OCI-LY3 (cell line): ENCODE results near the gene CABLES1.

Experiments
- H2AFZ ChIP-seq: fragments of 200-600, 300-600 bp; shearing (Covaris generic); 2 replicates; pipeline ENCODE4 v1.6.0; 2014; ENCODE audit warnings: antibody characterized with exemption, low read depth, low read length
- H3K27ac ChIP-seq: fragments of 200-600, 300-600 bp; sonication (generic); 2 replicates; pipeline ENCODE4 v1.5.1; 2014; ENCODE audit warnings: mild to moderate bottlenecking, low read length, moderate library complexity, mixed read lengths
- H3K27me3 ChIP-seq: fragments of 200-600, 300-600 bp; sonication (generic); 2 replicates; pipeline ENCODE4 v1.6.1; 2014; ENCODE audit warnings: low read depth, low read length, mixed read lengths
- H3K36me3 ChIP-seq: fragments of 200-600, 300-600 bp; sonication (generic); replicated peaks from 2 replicates; pipeline ENCODE3; 2014; ENCODE audit warnings: low read depth, low read length, mixed read lengths
- H3K4me1 ChIP-seq: fragments of 300-600, 200-600 bp; sonication (generic); 2 replicates; pipeline ENCODE4 v1.6.1; 2014; ENCODE audit warnings: low read length, mixed read lengths
- H3K4me2 ChIP-seq: fragments of 200-600, 300-600 bp; sonication (generic); 2 replicates; pipeline ENCODE4 v1.6.1; 2014; ENCODE audit warnings: low read length, mixed read lengths
- H3K4me3 ChIP-seq: fragments of 300-600, 200-600 bp; sonication (generic); 2 replicates; pipeline ENCODE4 v1.5.1; 2014; ENCODE audit warnings: antibody characterized with exemption, mild to moderate bottlenecking, low read length, moderate library complexity
- H3K79me2 ChIP-seq: fragments of 300-600, 200-600 bp; shearing (Covaris generic); 2 replicates; pipeline ENCODE4 v1.6.1; 2014; ENCODE audit warnings: mild to moderate bottlenecking, low read length, mixed read lengths
- H3K9ac ChIP-seq: fragments of 300-600, 200-600 bp; shearing (Covaris generic); 2 replicates; pipeline ENCODE4 v1.6.0; 2014; ENCODE audit warnings: mild to moderate bottlenecking, low read length, moderate library complexity
- H3K9me3 ChIP-seq: fragments of 200-600, 300-600 bp; shearing (Covaris generic); 2 replicates; pipeline ENCODE4 v1.6.1; 2014; ENCODE audit warnings: low read length, mixed read lengths; ENCODE audit not compliant: insufficient read depth
- H4K20me1 ChIP-seq: fragments of 200-600, 300-600 bp; sonication (generic); 2 replicates; pipeline ENCODE4 v1.6.1; 2016; ENCODE audit warnings: low read length, mixed read lengths; ENCODE audit not compliant: insufficient read depth
- CTCF ChIP-seq: fragments of 200-600, 300-600 bp; sonication (generic); IDR thresholded peaks from 2 replicates; pipeline ENCODE4 v1.5.1; 2014; ENCODE audit warnings: antibody characterized with exemption, low read length, low read depth
- EZH2phosphoT487 ChIP-seq: fragments of 200-600 bp; shearing (Covaris generic); IDR thresholded peaks from 2 replicates; pipeline ENCODE4 v1.6.1; 2018; ENCODE audit warnings: antibody characterized with exemption, mixed run types, low read depth

Gene CABLES1

GRCh38 chr18:23274638-23275482 lies 139.6 kb downstream of the CABLES1 start:
- no peak overlapping the region for H3K27ac ChIP-seq
- H3K4me1 ChIP-seq, result peaks cover 34% of the 10 kb centered on the region
- H3K9me3 ChIP-seq, result peaks cover 33% of the 10 kb centered on the region
- TF ChIP-seq CTCF (no peak), EZH2phosphoT487 (no peak)
- peaks cover 28% of the 10 kb centered on the region for H3K36me3 ChIP-seq
- no peak overlapping the region for H3K4me2 ChIP-seq
- H3K27me3 ChIP-seq, result no peaks in the 10 kb centered on the region
- H3K79me2 ChIP-seq, result no peaks in the 10 kb centered on the region
- H3K9ac ChIP-seq, result no peak overlapping the region
- no peaks in the 10 kb centered on the region for H4K20me1 ChIP-seq
- no peak overlapping the region for H2AFZ ChIP-seq
- no peak overlapping the region for H3K4me3 ChIP-seq

- no peak for TF ChIP-seq CTCF
- TF ChIP-seq EZH2phosphoT487, result no peak
- Histone ChIP-seq H4K20me1 (no peaks in the 10 kb centered on the region), H3K27ac (no peak overlapping the region), H3K9me3 (peaks cover 21% of the 10 kb centered on the region), H3K27me3 (no peaks in the 10 kb centered on the region), H3K4me1 (peaks cover 22% of the 10 kb centered on the region), H2AFZ (no peak overlapping the region), H3K4me3 (no peak overlapping the region), H3K4me2 (no peak overlapping the region), H3K79me2 (no peaks in the 10 kb centered on the region), H3K36me3 (peaks cover 17% of the 10 kb centered on the region), H3K9ac (no peak overlapping the region)
Observed at GRCh38 chr18:23276451-23276850, 141.2 kb downstream of the CABLES1 start.

DNA sequence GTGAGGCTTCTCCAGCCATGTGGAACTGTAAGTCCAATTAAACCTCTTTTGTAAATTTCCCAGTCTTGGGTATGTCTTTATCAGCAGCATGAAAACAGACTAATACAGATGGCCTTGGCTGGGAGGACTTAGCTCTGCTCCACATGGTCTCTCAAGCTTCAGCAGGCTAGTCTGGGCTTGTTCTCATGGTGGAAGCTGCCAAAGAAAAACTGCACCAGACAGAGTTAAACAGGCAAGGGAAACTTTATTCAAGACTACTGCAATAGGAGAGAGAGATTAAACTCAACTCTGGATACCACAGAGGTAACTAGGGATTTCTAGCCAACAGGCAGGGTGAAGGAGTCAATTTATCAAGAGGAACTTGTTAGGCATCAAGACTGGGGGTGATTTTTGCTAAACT lies 142.1 kb downstream of the CABLES1 start:
- Histone ChIP-seq H3K4me1 (peaks cover 12% of the 10 kb centered on the region), H3K9me3 (peaks cover 14% of the 10 kb centered on the region), H3K9ac (no peak overlapping the region), H3K4me3 (no peak overlapping the region), H3K4me2 (no peak overlapping the region), H3K36me3 (peaks cover 11% of the 10 kb centered on the region), H3K79me2 (no peaks in the 10 kb centered on the region), H3K27me3 (no peaks in the 10 kb centered on the region), H2AFZ (no peak overlapping the region), H3K27ac (no peak overlapping the region), H4K20me1 (no peaks in the 10 kb centered on the region)
- no peak for TF ChIP-seq EZH2phosphoT487
- TF ChIP-seq CTCF, result no peak

GRCh38 chr18:23279931-23280330 lies 144.6 kb downstream of the CABLES1 start:
- Histone ChIP-seq H3K9ac (no peak overlapping the region), H3K27me3 (no peaks in the 10 kb centered on the region)
- TF ChIP-seq EZH2phosphoT487 (no peak), CTCF (no peak)

More at GRCh38 chr18:23279931-23280330, 144.6 kb downstream of the CABLES1 start:
- H3K4me2 ChIP-seq, result no peak overlapping the region
- no peaks in the 10 kb centered on the region for H3K79me2 ChIP-seq
- H3K9me3 ChIP-seq, result peaks cover 7% of the 10 kb centered on the region; the same call in 1 of the 2 replicates
- no peaks in the 10 kb centered on the region for H4K20me1 ChIP-seq
- H3K4me1 ChIP-seq, result peaks cover 6% of the 10 kb centered on the region
- H3K36me3 ChIP-seq, result peaks cover 8% of the 10 kb centered on the region
- H3K4me3 ChIP-seq, result no peak overlapping the region
- H3K27ac ChIP-seq, result no peak overlapping the region
- H2AFZ ChIP-seq, result no peak overlapping the region
